Measurements from ENCODE around the gene ASIC2.
"Not testable (repeated sequence)": the region's sequence is repeated elsewhere in the genome, so short reads cannot be mapped to it uniquely, and the experiment has no call there.

ASIC2 gene

DNA sequence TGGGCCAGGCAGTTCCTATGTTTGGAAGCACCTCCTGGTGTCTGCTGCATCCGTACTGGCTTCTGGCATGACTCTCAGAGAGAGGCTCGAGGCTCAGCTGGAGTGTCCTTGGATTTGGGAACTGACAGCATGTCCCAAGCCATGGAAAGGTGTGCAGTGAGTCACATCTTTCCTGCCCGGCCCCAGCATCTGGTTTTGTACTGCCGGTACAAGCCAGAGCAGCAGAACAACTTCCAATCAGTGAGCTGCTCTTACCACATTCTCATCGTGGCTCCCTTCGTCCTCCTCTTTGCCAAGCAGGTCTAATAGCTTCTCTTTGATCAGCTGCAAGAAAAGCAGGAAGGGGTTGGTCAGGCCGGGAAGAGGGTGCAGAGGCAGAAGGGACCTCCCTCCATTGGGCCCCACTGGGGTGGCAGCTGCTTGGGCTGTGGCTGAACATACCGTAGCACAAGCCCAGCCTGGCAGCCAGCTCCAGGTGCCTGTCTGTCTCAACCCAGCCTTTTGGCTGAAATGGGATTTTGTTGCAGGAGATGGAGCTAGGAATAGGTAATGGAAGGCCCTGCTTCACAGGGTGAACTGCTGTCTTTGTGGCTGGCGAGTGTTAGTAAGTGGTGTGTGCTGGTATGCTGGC, 277.3 kb downstream of the ASIC2 start:
- FAIRE-seq, result no peak

DNA sequence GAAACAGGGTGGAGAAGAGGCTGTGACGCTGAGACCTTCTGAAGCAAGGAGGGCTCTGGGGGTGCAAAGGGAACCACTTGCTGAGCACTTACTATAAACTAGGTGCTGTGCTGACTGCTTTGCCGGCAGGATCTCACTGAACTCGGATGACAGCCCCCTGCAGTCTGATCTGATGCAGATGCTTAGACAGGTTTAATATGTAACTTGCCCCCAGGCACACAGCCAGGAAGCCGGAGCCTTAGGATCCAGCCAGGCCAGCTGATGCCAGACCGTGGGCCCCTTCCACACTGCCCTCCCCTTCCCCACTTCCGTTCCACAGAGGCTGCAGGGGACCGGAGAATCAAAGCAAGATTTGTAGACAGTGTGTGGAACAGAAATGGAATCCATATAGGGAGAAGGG, 278.3 kb downstream of the ASIC2 start:
- FAIRE-seq, result no peak

DNA sequence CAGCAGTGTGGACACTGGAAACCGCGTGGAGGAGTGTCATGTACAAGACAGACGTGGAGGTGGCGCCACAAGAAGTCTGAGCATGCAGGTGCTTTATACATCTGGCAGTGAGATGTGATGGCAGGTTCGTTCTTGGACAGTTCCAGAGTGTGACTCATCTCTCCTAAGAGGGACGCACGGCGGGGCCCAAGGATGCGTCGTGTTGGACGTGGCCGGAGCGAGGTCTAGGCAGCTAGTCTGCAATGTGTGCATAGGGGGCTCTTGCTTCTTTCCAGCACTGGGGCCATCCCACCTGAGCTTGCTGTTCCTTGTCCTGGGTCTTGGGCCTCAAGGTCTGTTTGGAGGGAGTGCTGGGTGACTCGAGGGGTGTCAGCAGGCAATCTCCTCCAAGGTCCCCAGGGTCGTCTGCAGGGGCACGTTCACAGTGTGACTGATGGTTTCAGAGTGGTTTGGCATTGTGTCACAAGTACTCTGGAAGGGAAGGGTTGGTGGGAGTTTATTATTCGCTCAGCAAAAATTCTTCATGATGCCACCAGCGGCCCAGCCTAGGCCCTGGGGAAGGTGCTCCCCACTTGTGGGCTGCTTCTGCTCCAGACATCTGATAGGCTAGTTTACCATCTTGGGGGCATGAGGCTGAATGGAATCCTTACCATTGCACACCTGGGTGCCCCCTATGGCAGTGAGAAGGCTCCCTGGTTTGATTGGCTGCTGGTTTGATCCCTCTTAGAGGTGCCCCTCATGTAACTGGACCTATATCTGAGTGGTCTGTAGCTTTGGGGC, 279.3 kb downstream of the ASIC2 start:
- FAIRE-seq, result no peak

DNA sequence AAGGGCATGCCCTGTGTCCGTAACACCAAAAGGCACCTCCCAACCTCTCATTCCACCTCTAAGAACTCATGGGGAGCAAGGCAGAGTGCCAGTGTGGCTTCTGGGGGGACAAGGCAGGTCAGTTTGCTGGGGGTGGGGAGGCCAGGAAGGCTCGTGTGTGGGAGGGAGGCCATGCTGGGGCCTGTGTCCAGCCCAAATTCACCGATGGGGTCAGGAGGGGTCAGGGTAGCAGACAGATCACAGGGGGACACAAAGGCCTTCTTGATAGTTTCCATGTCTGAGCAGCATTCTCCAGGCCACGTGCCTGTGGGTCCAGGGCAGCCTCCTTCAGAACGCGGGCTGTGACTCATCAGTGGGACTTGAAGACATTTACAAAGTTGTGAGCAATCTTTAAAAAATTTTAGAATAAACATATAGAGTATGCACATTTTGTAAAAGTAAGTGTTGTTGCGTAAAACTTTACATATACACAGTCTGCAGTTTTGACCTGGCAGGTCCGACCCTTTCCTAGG, 280.5 kb downstream of the ASIC2 start:
- no peak for FAIRE-seq

DNA sequence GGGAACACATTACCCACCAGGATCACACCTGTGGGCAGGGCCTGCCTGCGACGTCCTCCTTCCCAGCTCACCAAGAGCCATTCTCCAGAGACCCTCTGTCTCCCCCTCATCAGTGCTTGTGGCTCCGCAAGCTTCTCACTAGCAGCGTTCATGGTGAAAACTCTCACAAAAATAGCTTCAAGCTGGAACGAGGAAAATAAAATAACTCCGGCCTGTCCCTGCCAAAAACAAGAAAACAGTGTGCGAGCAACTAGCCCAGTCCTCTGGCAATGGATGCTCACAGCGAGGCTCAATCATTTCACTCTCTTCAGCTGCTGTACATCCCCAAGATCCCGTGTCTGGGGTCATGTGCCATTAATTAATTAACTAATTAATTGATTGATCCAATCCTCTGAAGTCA, 283.5 kb downstream of the ASIC2 start:
- no peak for FAIRE-seq

DNA sequence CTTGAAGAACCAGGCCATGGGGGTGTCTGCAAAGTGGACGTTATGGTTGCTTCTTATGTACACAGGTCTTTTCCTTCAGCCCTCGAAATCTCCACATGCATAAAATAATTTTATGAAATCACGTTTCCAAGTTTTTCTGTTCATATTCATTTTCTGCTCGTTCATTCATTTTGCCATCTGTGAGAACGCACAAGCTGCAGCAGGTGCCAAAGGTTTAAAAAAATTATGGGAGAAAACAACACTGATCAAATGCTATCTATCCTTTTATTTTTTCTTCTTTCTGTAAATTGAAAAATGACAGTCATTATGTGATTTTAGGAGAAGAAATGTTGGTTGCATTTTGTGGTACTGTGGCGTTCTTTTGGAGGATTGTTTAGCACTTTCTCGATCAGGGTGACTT, 285.9 kb downstream of the ASIC2 start:
- no peak for FAIRE-seq

DNA sequence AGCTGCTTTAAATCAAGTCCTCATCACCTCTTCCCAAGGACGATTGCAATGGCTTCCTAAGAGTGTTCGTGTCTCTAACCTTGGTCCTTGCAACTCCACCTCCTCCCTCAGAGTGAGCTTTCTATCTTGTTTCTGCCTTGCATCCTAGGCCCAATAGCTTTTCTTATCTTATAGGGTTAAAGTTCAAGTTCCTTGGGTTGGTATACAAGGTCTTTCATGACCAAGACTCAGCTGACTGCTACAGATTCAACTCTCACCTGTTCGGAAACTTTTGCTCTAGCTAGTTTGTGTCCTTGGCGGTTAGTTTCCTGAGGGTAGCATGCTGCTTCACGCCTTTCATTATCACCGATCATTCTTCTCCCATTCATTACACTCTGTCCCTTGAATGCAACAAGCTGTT, 290.8 kb downstream of the ASIC2 start:
- no peak for FAIRE-seq

DNA sequence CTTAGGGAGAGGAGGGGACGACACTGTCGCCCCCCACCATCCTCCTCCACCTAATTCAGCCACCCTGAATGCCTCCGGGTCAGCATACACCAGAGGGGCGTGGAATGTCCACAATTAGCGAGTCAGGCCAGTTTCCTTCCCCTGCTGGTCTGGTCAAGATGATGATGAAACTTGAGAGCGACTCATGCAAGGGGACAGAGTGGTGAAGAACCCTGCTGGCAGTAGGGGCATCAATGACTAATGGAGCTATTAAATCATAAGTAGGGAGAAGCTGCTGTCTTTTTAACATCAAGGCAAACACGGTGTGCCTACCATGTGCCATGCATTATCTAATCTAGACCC, 294.2 kb downstream of the ASIC2 start:
- FAIRE-seq, result no peak

DNA sequence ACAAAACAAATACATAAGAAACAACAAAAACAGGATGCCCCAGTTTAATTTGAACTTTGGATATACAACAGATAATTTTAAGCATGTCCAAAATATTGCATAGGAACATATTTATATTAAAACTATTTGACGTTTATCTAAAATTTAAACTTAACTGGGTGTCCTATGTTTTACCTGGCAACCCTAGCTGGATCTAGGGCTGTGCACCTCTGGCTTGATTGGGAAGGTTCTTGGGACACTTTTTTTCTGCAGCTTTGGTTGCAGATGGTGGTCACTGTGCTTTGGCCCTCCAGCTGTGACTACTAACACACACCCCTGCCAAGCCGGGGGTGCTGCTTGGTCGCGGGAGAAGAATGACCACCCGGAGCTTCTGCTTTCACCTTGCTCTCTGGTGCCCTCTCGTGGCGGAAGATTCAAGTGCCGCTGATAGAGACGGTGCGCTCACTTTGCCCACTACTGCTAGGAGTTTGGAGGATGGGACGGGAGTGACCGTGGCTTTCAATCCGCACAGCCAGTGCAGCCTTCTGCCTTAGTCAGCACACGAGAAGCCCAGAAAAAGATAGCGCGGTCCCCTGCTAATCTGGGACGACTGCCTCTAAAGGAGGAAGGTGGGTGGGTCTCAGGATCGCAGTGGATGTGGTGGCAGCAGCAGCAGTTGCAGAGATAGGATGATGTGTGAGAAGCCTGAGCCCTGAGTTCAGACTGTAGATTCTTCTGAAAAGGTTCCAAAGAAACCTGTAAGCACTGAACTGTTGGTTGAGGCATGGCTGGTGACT, 294.8 kb downstream of the ASIC2 start:
- no peak for FAIRE-seq

DNA sequence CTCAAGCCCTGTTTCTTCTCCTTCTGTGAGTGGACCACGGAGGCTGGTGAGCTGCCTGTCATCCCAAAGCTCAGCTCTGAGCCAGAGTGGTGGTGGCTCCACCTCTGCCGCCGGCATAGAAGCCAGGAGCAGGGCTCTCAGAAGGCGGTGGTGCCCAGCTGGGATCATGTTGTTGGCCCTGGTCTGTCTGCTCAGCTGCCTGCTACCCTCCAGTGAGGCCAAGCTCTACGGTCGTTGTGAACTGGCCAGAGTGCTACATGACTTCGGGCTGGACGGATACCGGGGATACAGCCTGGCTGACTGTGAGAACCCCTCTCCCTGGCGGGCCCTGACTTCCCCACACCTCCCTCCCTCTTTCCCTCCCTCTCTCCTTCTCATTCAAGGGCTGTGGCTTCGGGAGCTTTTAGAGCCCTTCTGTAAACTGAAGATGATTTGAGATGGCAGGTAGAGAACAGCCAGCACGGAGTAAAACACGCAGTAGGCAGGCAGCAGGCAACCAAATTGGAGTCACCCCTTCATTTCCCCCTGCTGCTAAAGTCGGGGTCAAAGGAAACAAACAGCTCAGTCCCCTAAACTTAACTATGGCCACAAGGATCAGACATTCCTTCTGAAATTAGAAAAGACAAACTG, 297.6 kb downstream of the ASIC2 start:
- FAIRE-seq, result no peak

DNA sequence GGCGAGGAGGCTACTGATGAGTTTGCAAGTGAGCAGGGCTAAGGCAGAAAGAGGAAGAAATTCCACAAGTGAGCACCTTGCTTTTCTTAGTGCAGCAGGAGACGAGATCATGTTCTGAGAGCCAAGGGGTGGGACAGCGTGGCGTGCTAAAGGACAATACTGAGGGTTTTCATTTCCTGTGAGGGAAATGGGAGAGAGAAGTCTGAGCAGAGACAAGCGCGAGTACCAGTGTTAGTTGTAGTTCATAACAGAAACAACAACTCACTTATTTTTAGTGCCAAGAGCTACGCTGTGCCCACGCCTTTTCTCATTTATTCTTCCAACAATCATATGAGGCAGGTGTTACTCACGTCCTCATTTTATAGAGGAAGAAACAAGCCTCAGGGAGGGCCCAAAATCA, 299.1 kb downstream of the ASIC2 start:
- FAIRE-seq, result no peak

DNA sequence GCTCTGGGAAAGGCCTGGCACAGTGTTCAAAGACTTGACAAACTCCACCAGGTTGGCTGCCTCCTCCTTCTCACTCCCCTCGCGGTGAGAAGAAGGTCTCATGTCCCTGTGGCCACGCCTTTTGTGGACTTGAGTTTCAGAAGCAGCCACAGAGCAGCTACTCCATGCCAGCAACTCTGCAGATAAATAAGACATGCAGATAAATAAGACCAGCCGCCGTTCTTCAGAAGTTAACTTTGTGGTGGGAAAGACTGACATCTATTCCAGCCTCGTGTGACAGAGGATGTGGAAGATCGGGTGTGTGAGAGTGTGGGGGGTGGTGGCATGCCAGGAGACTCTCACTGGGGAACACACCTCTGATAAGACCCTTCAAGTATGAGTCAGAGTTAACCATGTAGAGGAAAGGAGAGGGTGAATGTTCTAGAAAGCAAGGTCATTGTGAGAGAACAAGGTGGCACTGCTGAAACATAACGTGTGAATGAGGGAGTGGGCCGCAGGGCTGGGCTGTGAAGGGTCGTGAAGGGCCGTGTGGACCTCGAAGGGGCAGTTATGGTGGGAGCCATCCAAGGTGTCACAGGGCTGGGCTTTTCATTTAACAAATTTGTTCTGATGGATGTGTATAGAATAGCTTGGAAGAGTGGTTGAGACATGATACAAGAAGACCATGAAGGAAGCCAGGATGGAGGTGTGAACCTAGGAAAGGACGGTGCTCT, 300.6 kb downstream of the ASIC2 start:
- no peak for FAIRE-seq

DNA sequence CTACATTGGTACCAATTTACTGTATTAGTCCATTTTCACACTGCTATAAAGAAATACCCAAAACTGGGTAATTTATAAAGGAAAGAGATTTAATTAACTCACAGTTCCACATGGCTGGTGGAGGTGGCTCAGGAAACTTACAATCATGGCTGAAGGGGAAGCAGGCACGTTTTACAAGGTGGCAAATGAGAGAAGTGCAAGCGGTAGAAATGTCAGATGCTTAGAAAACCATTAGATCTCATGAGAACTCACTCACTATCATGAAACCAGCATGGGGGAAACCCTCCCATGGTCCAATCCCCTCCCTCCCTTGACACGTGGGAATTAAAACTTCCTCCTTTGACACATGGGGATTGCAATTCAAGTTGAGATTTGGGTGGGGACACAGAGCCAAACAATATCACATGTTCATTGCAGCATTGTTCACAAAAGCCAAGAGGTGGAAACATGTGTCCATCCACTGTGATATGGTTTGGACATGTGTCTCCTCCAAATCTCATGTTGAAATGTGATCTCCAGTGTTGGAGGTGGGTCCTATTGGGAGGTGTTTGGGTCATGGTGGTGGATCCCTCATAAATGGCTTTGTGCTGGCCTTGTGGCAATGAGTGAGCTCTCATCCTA, 304.5 kb downstream of the ASIC2 start:
- no peak for FAIRE-seq

DNA sequence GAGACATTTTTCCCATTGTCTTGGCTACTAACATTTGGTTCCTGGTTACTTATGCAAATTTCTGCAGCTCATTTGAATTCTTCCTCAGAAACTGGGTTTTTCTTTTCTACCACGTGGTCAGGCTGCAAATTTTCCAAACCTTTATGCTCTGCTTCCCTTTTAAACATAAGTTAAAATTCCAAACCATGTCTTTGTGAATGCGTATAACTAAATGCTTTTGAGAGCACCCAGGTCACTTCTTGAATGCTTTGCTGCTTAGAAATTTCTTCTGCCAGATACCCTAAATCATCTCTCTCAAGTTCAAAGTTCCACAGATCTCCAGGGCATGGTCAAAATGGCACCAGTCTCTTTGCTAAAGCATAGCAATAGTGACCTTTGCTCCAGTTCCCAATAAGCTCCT, 305.2 kb downstream of the ASIC2 start:
- not testable (repeated sequence) for FAIRE-seq

DNA sequence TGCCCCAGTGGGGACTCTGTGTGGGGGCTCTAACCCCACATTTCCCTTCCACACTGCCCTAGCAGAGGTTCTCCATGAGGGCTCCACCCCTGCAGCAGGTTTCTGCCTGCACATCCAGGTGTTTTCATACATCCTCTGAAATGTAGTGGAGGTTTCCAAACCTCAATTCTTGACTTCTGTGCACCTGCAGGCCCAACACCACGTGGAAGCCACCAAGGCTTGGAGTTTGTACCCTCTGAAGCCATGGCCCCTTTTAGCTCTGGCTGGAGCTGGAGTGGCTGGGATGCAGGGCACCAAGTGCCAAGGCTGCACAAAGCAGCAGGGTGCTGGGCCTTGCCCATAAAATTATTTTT, 305.7 kb downstream of the ASIC2 start:
- not testable (repeated sequence) for FAIRE-seq

DNA sequence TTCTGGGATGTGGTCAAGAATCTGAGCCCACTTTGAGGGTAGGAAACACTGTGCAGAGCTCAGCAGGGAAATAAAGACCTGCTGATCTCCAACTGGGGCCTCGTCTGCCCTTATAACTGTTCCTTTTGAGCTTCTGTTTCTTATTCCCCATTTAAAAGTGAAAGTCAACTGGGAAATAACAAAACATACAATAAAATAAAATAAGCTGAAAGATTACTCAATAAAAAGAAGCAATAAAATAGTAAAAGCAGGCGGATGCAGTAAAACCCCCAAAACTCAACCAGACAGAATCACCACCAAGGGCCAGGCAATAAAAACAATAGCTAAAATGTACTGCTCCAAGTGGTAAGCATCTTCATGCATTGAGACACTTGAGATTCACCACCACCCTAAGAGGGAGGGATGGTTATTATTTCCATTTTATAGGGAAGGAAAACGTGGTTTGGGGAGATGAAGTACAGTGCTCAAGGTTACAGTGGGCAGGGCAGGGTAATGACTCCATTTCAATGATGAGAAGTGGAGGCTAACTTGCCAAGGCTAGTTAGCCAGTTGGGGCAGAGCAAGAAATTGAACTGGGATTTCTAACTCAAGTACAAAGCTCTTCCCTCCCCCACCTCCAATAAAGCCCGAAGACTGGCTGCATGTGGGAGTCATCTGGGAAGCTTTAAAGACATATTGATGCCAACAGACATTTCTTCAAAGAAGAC, 307.9 kb downstream of the ASIC2 start:
- FAIRE-seq, result no peak

DNA sequence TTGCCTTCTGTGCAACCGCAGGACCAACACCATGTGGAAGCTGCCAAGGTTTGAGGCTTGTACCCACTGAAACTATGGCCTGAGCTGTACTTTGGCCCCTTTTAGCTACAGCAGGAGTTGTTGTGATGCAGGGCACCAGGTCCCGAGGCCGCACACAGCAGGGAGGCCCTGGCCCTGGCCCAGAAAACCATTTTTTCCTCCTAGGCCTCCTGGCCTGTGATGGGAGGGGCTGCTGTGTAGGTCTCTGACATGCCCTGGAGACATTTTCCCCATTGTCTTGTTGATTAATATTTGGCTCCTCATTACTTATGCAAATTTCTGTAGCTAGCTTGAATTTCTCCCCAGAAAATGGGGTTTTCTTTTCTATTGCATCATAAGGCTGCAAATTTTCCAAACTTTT, 311.5 kb downstream of the ASIC2 start:
- not testable (repeated sequence) for FAIRE-seq

DNA sequence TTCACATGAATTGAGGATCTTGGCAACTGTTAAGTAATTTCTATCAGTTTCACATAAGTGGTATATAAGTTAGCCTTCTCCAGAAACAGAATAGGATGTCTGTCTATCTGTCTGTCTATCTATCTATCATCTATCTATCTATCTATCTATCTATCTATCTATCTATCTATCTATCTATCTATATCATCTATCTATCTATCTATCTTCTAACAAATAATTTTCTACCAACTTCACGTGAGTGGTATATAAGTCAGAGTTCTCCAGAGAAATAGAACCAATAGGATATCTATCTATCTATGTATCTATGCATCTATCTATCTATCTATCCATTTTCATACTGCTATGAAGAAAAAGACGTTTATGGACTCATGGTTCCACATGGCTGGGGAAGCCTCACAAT, 312.9 kb downstream of the ASIC2 start:
- no peak for FAIRE-seq

DNA sequence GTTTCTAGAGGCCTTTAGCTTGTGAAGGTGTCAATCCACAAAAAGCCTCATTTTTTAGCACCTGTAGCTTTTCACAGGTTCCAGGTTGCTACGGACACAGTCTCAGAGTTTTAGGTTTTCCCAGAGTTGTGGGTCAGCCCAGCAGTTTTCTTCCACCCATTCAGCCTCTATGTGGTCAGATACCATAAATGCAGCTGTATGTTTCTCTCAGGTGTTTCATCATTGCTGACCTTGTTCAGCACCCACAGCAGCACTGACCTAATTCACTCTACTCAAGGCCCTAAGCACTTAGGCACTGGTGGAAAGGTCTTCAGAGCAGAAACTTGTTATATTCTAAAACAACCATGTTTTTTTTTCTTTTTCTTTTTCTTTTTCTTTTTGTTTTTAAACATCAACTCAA, 316.5 kb downstream of the ASIC2 start:
- FAIRE-seq, result no peak

DNA sequence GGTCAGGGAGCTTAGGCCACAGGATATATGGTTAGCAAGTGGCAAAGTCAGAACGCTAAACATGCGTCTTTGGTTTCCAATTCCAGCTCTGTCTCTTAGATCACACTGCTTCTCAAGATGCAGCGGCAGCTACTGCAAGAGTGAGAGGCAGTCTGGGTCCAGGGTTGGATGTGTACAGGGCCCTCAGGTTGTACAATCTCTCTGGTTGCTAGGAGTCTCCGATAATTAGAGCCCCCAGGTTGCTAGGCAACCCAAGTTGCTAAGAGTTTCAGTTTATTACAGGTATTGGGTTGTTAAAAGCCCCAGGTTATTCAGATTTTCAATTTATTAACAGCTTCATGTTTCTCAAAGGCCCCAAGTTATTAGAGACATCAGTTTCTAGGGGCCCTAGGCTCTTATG, 317.0 kb downstream of the ASIC2 start:
- no peak for FAIRE-seq

DNA sequence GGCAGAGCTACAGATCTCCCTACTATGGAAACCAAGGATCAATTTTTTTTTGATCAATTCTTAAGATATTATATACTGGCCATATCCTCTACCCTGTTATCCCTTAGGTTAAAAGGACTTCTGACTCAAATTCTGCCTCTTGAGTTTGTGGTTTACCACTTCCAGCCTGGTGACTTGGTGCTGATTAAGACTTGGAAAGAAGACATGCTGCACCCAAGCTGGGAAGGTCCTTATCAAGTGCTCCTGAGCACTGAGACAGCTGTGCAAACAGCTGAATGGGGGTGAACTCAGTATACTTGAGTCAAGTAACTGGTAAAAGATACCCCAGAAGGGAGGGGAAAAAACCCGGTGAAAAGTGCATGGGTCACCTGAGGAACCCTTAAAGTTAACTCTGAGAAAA, 321.9 kb downstream of the ASIC2 start:
- FAIRE-seq, result no peak

DNA sequence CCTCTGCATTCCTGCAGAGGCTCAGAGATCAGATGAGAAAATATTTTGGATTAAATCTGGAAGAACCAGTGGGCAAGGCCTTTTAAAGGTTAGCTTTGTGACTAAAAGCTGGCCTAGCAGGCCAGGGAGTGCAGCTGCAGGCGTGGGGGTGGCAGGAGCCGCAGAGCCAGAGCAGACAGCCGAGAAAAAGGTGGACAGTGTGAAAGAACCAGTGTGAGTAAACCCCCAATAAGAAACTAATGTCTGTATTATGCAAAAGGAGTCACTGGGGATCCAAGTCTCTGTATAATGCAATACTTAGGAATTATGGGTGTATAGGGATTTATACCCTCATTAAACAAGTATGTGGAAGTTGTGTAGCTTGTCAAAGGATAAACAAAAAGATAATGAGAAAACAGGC, 322.8 kb downstream of the ASIC2 start:
- FAIRE-seq, result no peak

Measured in G401.6 (cell line).